Measurements from ENCODE around the gene CMTM6.

Gene CMTM6

DNA sequence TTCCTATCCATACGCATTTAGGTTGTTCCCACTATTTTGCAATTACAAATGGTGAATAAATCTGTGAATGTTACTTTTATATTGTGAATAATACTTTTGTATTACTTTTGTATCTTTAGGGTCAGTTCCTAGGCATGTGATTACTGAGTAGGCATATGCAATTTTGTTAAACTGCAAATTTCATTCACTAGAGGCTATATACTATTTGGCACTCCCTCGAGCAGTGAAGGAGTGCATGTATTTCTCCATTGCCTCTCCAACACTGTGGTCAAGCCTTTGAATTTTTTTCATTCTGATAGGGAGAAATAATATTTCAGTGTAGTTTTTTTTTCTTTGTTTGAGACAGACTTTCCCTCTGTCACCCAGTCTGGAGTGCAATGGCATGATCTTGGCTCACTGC lies 8.4 kb upstream of the CMTM6 start:
- Mint-ChIP-seq H3K27ac (no peak overlapping the region), H3K36me3 (peaks cover 4 to 5% of the 10 kb centered on the region in 2 donors), H3K9me3 (no peaks in the 10 kb centered on the region), H3K4me1 (peaks cover 6 to 15% of the 10 kb centered on the region in 2 donors), H3K27me3 (no peaks in the 10 kb centered on the region), H3K4me3 (no peak overlapping the region)
- ATAC-seq (replicated peaks) (no peak), DNase-seq (no peak)

DNA sequence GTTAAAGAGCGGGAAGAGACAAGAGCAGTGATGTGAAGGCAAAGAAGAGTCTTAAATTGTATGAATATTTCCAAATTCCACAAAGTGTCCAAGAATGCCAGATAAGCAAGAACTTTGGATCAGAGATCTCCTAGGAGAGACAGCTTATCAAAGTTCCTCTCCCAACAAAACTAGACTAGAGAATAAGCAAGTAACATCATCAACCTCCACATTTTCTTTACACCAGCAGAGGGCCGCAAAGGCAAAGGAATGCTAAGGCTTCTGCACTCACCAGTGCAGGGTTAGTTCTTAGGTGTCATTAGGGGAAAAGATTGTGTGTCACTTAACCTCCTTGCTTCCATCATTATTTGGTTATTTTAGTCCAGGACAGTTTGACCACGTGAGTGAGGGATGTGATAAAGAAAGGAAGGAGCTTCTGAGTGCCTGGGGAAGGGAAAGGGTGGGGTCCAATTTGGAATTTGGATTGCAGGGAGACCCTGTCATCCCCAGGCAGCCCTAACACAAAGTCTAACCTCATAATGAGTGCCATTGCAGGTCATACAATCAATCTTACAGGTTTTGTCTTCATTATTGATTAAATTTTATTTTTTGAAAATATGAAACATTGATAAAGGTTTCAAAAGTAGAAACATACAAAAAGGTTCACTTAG lies 7.5 kb upstream of the CMTM6 start:
- Mint-ChIP-seq H3K4me3 (no peak overlapping the region), H3K27me3 (no peaks in the 10 kb centered on the region), H3K9me3 (no peaks in the 10 kb centered on the region), H3K36me3 (peaks cover 3 to 4% of the 10 kb centered on the region in 2 donors), H3K27ac (no peak overlapping the region), H3K4me1 (peaks cover 5 to 13% of the 10 kb centered on the region in 2 donors)
- ATAC-seq (replicated peaks) (peak; percentile 93 to 97), DNase-seq (peak; percentile 54)

DNA sequence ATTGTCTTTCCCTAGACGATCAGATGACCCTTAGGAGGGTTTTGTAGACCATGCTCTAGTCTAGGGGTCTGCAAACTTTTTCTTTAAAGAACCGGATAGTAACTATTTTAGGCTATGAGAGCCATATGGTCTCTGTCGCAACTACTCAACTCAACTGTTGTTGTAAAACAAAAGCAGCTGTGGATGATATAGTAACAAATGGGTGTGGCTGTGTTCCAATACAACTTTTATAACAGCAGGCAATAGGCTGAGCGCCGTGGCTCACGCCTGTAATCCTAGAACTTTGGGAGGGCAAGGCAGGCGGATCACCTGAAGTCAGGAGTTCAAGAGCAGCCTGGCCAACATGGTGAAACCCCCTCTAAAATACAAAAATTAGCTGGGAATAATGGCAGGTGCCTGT lies 6.1 kb upstream of the CMTM6 start:
- Mint-ChIP-seq H3K27me3 (no peaks in the 10 kb centered on the region), H3K4me1 (peaks cover 3 to 15% of the 10 kb centered on the region in 2 donors), H3K36me3 (no peaks in the 10 kb centered on the region), H3K9me3 (no peaks in the 10 kb centered on the region), H3K4me3 (no peak overlapping the region), H3K27ac (no peak overlapping the region)
- DNase-seq, result no peak
- no peak for ATAC-seq (replicated peaks)

DNA sequence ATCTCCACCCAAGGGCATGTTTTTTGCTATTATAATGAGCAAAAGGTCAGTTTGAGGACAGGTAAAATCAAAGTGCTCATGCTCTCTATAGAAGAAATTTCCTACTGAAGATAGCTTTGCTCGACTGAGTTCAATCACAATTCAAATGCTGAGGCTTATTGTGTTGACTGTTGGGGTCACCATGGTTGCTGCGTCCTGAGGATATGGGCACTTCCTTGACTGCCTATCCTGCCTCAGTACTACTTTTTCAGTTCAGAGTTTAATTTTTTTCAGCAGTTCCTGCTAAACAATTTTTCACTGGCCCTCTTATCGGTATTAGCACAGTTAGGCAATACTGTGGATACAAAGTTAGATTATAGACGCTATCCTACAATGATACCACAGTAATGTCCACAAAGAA lies 3.8 kb upstream of the CMTM6 start:
- DNase-seq, result no peak
- no peak overlapping the region for H3K27ac Mint-ChIP-seq
- ATAC-seq (replicated peaks), result no peak
- H3K9me3 Mint-ChIP-seq, result no peaks in the 10 kb centered on the region
- no peak overlapping the region for H3K4me3 Mint-ChIP-seq
- no peaks in the 10 kb centered on the region for H3K27me3 Mint-ChIP-seq
- H3K4me1 Mint-ChIP-seq, result peaks cover 5 to 23% of the 10 kb centered on the region in 2 donors
- peaks cover under 1% of the 10 kb centered on the region in 2 donors for H3K36me3 Mint-ChIP-seq

DNA sequence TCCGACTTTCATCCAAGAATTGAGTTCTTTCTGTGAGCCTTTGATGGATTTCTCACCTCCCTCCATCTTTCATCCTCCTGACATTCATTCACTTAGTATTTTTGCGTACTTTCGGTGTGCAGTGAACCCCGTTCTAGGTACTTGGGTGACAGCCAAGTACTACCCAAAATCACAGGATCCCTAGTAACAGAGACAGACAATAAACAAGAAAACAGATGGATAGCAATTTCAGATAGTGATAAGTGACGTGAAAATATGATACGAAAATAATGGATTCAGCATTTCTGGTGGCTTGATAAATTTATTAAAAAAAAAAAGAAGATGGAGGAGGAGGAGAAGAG lies 264 bp upstream of the CMTM6 start:
- peak; percentile 10 to 12 for ATAC-seq (replicated peaks)
- Mint-ChIP-seq H3K27ac (peak overlapping the region; percentile 96), H3K4me3 (peak overlapping the region; percentile 97), H3K9me3 (no peaks in the 10 kb centered on the region), H3K4me1 (peaks cover 10 to 36% of the 10 kb centered on the region in 2 donors), H3K27me3 (no peaks in the 10 kb centered on the region), H3K36me3 (peaks cover 17 to 23% of the 10 kb centered on the region in 2 donors)
- DNase-seq, result no peak

DNA sequence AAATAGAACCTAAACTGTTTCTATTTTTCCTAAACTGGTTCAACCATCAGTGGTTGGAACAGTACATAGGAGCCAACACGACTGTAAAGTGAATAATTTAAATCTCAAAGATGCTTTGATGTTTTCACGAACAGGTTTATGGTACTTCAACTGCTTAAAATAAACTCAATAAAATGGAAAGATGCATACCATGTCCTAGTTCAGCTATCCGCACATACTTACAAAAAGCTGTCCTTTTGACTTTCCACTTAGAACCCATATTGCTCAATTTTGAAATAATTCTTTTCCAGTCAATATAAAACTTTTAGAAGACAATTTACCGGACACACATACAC lies 902 bp downstream of the CMTM6 start:
- H3K9me3 Mint-ChIP-seq, result peaks cover under 1 to 1% of the 10 kb centered on the region in 2 donors
- peak overlapping the region; percentile 96 for H3K27ac Mint-ChIP-seq
- H3K4me1 Mint-ChIP-seq, result peaks cover 13 to 45% of the 10 kb centered on the region in 2 donors
- no peaks in the 10 kb centered on the region for H3K27me3 Mint-ChIP-seq
- DNase-seq, result no peak
- H3K4me3 Mint-ChIP-seq, result peak overlapping the region; percentile 97
- H3K36me3 Mint-ChIP-seq, result peaks cover 22 to 28% of the 10 kb centered on the region in 2 donors
- ATAC-seq (replicated peaks), result no peak

DNA sequence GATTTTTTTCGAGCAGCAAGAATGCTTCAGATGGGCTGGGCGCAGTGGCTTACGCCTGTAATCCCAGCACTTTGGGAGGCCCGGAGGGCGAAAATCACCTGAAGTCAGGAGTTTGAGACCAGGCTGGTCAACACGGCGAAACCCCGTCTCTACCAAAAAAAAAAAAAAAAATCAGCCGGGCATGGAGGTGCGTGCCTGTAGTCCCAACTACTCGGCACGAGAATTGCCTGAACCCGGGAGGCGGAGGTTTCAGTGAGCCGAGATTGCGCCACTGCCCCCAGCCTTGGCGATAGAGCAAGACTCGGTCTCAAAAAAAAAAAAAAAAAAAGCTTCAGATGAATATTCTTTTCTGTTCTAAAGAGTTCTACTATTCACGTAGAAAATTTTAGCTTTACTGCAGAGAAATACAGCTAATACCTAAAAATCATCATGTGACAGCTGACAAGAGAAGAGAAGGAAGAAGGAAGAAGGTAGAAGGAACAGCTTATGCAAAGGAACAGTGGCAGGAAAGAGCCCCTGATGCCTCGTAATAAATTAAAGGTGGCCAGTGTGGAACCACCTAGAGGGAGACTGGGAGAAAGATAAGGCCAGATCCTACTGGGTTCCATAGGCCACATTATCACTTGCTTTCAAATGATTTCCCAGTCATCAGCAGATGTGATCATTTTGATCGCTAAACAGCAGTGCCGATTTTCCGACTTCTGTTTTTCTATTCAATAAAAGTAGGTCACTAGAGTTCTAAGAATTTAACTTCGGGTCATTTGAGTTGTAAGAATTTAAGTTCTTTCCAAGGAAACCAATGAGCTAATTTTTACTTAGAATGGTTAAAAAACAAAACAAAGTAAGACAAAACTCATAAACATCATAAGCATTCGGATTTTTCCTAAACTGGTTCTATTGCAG lies 1.5 kb downstream of the CMTM6 start:
- peaks cover 28 to 33% of the 10 kb centered on the region in 2 donors for H3K36me3 Mint-ChIP-seq
- no peaks in the 10 kb centered on the region for H3K27me3 Mint-ChIP-seq
- ATAC-seq (replicated peaks) (no peak), DNase-seq (no peak)
- H3K9me3 Mint-ChIP-seq, result peaks cover 3 to 5% of the 10 kb centered on the region in 2 donors
- H3K4me3 Mint-ChIP-seq, result peak overlapping the region; percentile 97
- H3K27ac Mint-ChIP-seq, result peak overlapping the region; percentile 56
- peaks cover 16 to 51% of the 10 kb centered on the region in 2 donors for H3K4me1 Mint-ChIP-seq

DNA sequence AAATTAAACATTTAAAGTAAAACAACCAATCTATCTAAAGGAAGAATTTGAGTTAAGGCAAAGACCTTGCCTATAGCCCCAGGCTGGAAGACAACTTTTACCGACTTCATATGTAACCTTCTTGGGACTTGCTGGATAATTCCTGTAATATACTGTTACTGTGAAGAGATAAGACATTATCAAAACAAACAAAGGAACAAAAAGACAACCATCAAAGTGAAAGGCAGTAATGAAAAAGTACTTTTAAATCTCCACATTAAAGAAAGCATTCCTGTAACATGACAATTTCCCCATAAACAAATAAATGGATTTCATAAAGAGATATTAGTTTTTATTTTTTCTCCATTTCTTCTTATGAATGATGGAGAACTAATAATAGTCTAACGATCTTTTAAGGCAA lies 2.4 kb downstream of the CMTM6 start:
- Mint-ChIP-seq H3K9me3 (peaks cover 3 to 5% of the 10 kb centered on the region in 2 donors), H3K4me1 (peaks cover 19 to 60% of the 10 kb centered on the region in 2 donors), H3K4me3 (peak overlapping the region; percentile 97), H3K27me3 (no peaks in the 10 kb centered on the region), H3K36me3 (peaks cover 34 to 40% of the 10 kb centered on the region in 2 donors), H3K27ac (peak overlapping the region; percentile 56)
- DNase-seq (no peak), ATAC-seq (replicated peaks) (no peak)

DNA sequence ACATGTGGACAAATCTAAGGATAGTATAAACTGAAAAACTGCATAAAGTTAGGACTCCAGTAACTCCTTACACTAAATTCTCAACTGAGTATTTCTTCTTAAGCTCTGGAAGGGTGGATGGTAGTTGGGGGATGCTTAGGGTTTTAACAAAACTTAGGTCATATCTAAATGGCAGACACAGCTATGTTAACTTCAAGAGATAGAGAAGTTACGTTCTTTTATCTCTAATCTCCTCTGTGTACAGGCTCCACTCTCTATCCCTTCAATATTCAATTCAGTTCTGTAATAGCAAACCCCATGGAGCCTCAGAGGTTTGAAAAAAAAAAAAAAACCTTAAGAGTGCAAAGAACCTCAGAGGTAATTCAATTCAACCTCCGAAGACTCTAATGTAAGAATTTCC lies 3.1 kb downstream of the CMTM6 start:
- DNase-seq, result no peak
- H3K36me3 Mint-ChIP-seq, result peaks cover 34 to 40% of the 10 kb centered on the region in 2 donors
- H3K27ac Mint-ChIP-seq, result peak overlapping the region; percentile 76
- no peaks in the 10 kb centered on the region for H3K27me3 Mint-ChIP-seq
- ATAC-seq (replicated peaks), result no peak
- H3K9me3 Mint-ChIP-seq, result peaks cover 3 to 5% of the 10 kb centered on the region in 2 donors
- peaks cover 19 to 63% of the 10 kb centered on the region in 2 donors for H3K4me1 Mint-ChIP-seq
- peak overlapping the region; percentile 68 to 75 for H3K4me3 Mint-ChIP-seq

DNA sequence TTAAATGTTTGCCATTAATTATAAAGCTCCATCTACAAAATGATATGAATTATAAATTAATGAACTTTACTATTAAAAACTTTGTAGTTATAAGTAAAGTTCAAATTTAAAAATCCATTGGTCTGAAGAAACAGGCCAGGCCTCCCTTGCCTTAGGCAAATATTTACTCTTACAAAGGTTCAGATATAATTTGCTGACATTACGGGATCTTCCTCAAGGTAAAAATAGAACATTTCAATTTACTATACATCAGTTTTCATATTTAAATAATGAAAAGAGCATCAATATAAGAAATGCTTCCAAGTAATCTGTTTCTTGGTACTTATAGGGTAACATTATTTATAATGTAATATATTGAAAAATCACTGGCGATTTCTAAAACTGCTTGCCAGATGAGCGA lies 3.7 kb downstream of the CMTM6 start:
- DNase-seq, result no peak
- Mint-ChIP-seq H3K36me3 (peaks cover 34 to 40% of the 10 kb centered on the region in 2 donors), H3K9me3 (peaks cover 3 to 5% of the 10 kb centered on the region in 2 donors), H3K4me3 (peak overlapping the region in 1 of 2 donors; percentile 75), H3K27me3 (no peaks in the 10 kb centered on the region), H3K4me1 (peaks cover 19 to 60% of the 10 kb centered on the region in 2 donors), H3K27ac (no peak overlapping the region)
- ATAC-seq (replicated peaks), result no peak

DNA sequence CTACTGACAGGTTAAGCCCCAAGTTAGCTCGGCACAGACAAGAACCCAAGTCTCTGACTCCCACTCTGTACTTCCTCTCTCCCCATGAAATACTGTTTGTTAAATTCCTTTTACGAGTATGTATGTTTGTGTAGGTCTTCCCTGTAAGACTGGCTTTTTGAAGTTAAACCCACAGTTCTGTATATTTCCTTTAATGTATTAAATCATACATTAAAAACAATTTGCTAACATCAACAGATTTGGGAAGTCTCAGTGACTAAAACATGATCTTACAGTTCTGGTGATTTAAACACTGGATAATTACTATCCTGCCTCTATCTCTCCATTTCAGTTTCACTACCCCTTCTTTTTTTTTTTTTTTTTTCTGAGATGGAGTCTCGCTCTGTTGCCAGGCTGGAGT lies 4.4 kb downstream of the CMTM6 start:
- peaks cover 34 to 40% of the 10 kb centered on the region in 2 donors for H3K36me3 Mint-ChIP-seq
- peaks cover 18 to 55% of the 10 kb centered on the region in 2 donors for H3K4me1 Mint-ChIP-seq
- H3K27ac Mint-ChIP-seq, result peak overlapping the region; percentile 90
- H3K4me3 Mint-ChIP-seq, result peak overlapping the region; percentile 67 to 79
- no peak for DNase-seq
- peaks cover 3 to 5% of the 10 kb centered on the region in 2 donors for H3K9me3 Mint-ChIP-seq
- peak; percentile 12 to 19 for ATAC-seq (replicated peaks)
- H3K27me3 Mint-ChIP-seq, result no peaks in the 10 kb centered on the region

DNA sequence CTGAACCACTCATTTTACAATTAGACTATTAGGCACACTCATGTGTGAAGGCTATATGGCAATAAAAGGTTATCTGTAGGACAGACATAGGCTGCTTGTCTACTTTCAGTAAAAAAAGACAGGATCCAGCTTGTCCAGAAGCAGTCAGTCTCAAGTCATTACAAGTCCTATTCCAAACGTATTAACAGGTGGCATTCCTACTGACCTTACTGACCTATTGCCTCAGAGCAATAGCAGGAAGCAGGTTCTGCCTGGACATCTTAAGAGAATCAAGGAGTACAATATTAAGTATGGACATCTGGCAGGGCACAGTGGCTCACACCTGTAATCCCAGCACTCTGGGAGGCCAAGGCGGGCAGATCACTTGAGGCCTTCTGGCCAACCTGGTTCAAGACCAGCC lies 7.0 kb downstream of the CMTM6 start:
- peak overlapping the region; percentile 50 to 52 for H3K4me3 Mint-ChIP-seq
- peaks cover 18 to 43% of the 10 kb centered on the region in 2 donors for H3K4me1 Mint-ChIP-seq
- DNase-seq (no peak), ATAC-seq (replicated peaks) (no peak)
- peaks cover 28 to 31% of the 10 kb centered on the region in 2 donors for H3K36me3 Mint-ChIP-seq
- peaks cover 3 to 5% of the 10 kb centered on the region in 2 donors for H3K9me3 Mint-ChIP-seq
- peak overlapping the region; percentile 72 for H3K27ac Mint-ChIP-seq
- H3K27me3 Mint-ChIP-seq, result no peaks in the 10 kb centered on the region

DNA sequence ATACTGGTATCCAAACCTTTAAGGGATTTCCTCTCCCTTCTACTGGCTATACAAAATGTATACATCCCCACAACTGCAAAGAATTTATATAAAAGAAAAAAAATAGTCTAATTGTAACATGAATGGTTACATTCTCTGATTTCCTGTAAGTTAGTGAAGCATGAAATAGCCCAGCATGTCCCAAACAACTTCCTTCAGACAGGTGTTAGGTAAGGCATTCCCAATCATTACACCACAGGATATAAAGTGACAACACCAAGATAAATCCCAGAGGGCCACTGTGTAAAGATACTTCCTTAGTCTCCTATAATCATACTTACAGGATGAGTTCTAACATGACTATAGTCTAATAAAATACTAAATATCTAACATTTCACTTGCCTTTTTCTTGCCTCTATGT lies 7.6 kb downstream of the CMTM6 start:
- Mint-ChIP-seq H3K9me3 (peaks cover 3 to 5% of the 10 kb centered on the region in 2 donors), H3K27ac (peak overlapping the region; percentile 72), H3K4me1 (peaks cover 16 to 43% of the 10 kb centered on the region in 2 donors), H3K36me3 (peaks cover 25 to 29% of the 10 kb centered on the region in 2 donors), H3K27me3 (no peaks in the 10 kb centered on the region), H3K4me3 (peak overlapping the region in 1 of 2 donors; percentile 52)
- ATAC-seq (replicated peaks) (no peak), DNase-seq (no peak)

DNA sequence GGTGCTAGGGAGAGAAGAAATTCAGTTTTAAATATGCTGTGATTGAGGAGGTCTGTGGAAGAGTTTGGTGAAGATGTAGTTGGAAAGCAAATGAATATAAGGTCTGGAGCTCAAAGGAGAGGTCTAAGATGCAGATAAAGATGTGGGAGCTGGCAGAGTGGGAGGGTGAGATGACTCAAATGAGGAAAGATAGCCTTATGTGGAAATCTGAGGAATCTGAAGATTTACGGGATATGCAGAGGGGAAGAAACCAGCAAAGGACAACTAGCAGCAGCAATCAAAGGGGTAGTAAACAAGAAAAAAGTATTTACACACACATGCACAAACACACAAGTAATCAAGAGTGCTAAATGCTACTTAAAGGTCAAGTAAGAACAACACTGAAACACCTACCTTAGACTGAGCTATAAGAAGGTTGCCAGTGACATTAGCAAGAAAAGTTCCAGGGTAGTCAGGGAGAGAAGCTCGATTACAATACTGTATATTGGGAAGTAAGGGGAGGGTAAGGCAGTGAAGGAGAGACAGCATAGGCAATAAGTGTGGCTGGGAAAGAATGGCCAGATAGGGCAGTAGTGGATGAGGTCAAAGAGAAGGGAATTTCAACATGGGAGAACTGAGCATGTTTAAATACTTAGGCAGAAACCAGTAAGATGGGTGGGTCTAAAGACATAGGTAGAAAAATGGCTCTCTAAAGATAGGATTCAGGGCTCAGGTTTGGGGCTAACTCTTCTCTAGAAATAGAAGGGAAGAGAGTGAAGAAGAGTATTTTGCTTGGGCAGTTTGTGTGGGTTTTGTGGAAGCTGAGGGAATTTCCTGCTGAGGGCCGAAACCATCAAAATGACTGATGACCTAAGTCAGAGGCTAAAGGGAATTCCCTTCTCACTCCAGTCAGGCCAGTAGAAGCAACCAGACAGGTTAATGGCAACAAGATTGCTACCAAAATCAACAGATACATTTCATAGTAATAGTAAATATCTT lies 8.9 kb downstream of the CMTM6 start:
- H3K9me3 Mint-ChIP-seq, result peaks cover 3 to 5% of the 10 kb centered on the region in 2 donors
- no peaks in the 10 kb centered on the region for H3K27me3 Mint-ChIP-seq
- no peak overlapping the region for H3K27ac Mint-ChIP-seq
- H3K4me3 Mint-ChIP-seq, result no peak overlapping the region
- ATAC-seq (replicated peaks) (peak; percentile 81 to 82), DNase-seq (peak; percentile 73)
- peaks cover 20 to 26% of the 10 kb centered on the region in 2 donors for H3K36me3 Mint-ChIP-seq
- H3K4me1 Mint-ChIP-seq, result peaks cover 12 to 36% of the 10 kb centered on the region in 2 donors

Data from stimulated activated naive B cell treated with anti-CD40 and anti-IgM and Interleukin-4, amounts not matched to agents 10 μg/mL and 1 μg/mL and 100 μg/mL, for 72 hours (primary cell).